Measurements from ENCODE around the gene CDC5L. TPM values are rescaled to one million over a fixed set of nuclear protein-coding genes. Genes with fewer than 3 reads are reported as not detected.

CDC5L gene
- total RNA-seq, 1 donor from 2014 or later = 26.5 TPM

GRCh38 chr6:44388135-44388487, 605 bp downstream of the CDC5L start:
- DNase-seq = no peak
- Mint-ChIP-seq H3K27ac (peak overlapping the region; percentile 98), H3K9me3 (no peaks in the 10 kb centered on the region), H3K36me3 (ENCODE audit: low read depth) (peaks cover 34% of the 10 kb centered on the region), H3K4me3 (peak overlapping the region; percentile 98), H3K27me3 (peaks cover 14% of the 10 kb centered on the region), H3K4me1 (peaks cover 32% of the 10 kb centered on the region)
- intact Hi-C loops (cut with micrococcal nuclease) = no loop called here

GRCh38 chr6:44388887-44389286, 1.4 kb downstream of the CDC5L start:
- intact Hi-C loops (cut with micrococcal nuclease) = no loop called here
- Mint-ChIP-seq H3K4me3 (peak overlapping the region; percentile 98), H3K27ac (peak overlapping the region; percentile 56), H3K27me3 (peaks cover 8% of the 10 kb centered on the region), H3K9me3 (no peaks in the 10 kb centered on the region), H3K4me1 (peaks cover 32% of the 10 kb centered on the region), H3K36me3 (ENCODE audit: low read depth) (peaks cover 40% of the 10 kb centered on the region)
- no peak for DNase-seq

- DNase-seq = no peak
Observed at GRCh38 chr6:44390158-44390683, 2.7 kb downstream of the CDC5L start.

GRCh38 chr6:44395501-44395900, 8.0 kb downstream of the CDC5L start:
- DNase-seq = no peak
- no peaks in the 10 kb centered on the region for H3K27me3 Mint-ChIP-seq
- peaks cover 78% of the 10 kb centered on the region for H3K36me3 Mint-ChIP-seq (ENCODE audit: low read depth)
- H3K27ac Mint-ChIP-seq = no peak overlapping the region
- intact Hi-C loops (cut with micrococcal nuclease) = no loop called here
- no peaks in the 10 kb centered on the region for H3K9me3 Mint-ChIP-seq
- no peak overlapping the region for H3K4me3 Mint-ChIP-seq
- peaks cover 16% of the 10 kb centered on the region for H3K4me1 Mint-ChIP-seq

More at GRCh38 chr6:44390158-44390683, 2.7 kb downstream of the CDC5L start:
- Mint-ChIP-seq H3K27ac (no peak overlapping the region), H3K4me3 (peak overlapping the region; percentile 98), H3K36me3 (ENCODE audit: low read depth) (peaks cover 51% of the 10 kb centered on the region), H3K4me1 (peaks cover 34% of the 10 kb centered on the region), H3K27me3 (peaks cover 3% of the 10 kb centered on the region), H3K9me3 (no peaks in the 10 kb centered on the region)
- intact Hi-C loops (cut with micrococcal nuclease) = no loop called here

DNA sequence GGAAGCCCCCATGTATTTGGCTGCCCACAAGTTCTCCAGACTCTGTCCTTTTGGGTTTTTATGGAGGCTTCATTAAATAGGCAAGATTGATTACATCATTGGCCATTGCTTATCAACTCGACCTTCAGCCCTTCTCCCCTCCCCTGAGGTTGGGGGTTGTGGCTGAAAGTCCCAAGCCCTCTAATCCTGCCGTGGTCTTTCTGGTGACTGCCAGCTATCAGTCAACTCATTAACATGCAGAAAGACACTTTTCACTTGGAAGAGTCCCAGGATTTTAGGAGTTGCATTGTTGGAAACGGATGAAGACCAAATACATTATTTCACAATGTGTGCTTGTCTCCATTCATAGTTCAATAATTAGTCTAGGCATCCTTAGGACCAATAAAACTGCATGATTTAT, 9.5 kb downstream of the CDC5L start:
- DNase-seq = no peak

GRCh38 chr6:44397424-44398164, 10.1 kb downstream of the CDC5L start:
- no peaks in the 10 kb centered on the region for H3K9me3 Mint-ChIP-seq
- H3K27ac Mint-ChIP-seq = no peak overlapping the region
- H3K36me3 Mint-ChIP-seq (ENCODE audit: low read depth) = peaks cover 75% of the 10 kb centered on the region
- no peak for DNase-seq
- H3K4me3 Mint-ChIP-seq = no peak overlapping the region
- intact Hi-C loops (cut with micrococcal nuclease) = no loop called here
- H3K4me1 Mint-ChIP-seq = peaks cover 20% of the 10 kb centered on the region
- H3K27me3 Mint-ChIP-seq = no peaks in the 10 kb centered on the region

More for the DNA sequence above, 9.5 kb downstream of the CDC5L start:
- Mint-ChIP-seq H3K27me3 (no peaks in the 10 kb centered on the region), H3K36me3 (ENCODE audit: low read depth) (peaks cover 77% of the 10 kb centered on the region), H3K27ac (no peak overlapping the region), H3K9me3 (no peaks in the 10 kb centered on the region), H3K4me1 (peaks cover 20% of the 10 kb centered on the region), H3K4me3 (no peak overlapping the region)
- intact Hi-C loops (cut with micrococcal nuclease) = no loop called here

- peak overlapping the region; percentile 16 for H3K4me3 Mint-ChIP-seq
- no peaks in the 10 kb centered on the region for H3K27me3 Mint-ChIP-seq
Observed at GRCh38 chr6:44399991-44400390, 12.5 kb downstream of the CDC5L start.

DNA sequence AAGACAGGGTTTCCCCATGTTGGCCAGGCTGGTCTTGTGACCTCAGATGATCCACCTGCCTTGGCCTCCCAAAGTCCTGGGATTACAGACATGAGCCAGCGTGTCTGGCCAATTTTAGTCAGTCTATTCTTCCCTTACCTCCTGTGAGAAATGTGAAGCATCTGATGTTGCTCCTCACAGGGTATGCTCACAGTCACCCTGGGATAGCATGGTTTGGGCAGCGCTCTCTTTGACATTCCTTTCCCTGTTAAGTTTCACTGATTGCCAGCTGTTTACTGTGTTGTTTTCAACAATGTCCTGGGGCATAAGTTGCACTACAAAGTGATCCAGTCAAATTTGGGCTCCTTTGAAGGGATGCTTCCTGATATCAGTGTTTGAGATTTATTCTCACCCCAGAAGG, 13.1 kb downstream of the CDC5L start:
- H3K27ac Mint-ChIP-seq = peak overlapping the region; percentile 10
- H3K4me1 Mint-ChIP-seq = peaks cover 18% of the 10 kb centered on the region
- H3K9me3 Mint-ChIP-seq = no peaks in the 10 kb centered on the region
- H3K4me3 Mint-ChIP-seq = no peak overlapping the region
- peaks cover 69% of the 10 kb centered on the region for H3K36me3 Mint-ChIP-seq (ENCODE audit: low read depth)
- H3K27me3 Mint-ChIP-seq = no peaks in the 10 kb centered on the region
- intact Hi-C loops (cut with micrococcal nuclease) = loop anchor here (1.0 kb wide), 1 partner anchor 13 kb away; the partner anchor contains the start of gene CDC5L
- DNase-seq = no peak

More at GRCh38 chr6:44399991-44400390, 12.5 kb downstream of the CDC5L start:
- intact Hi-C loops (cut with micrococcal nuclease) = loop anchor here (1.0 kb wide), 1 partner anchor 13 kb away; the partner anchor contains the start of gene CDC5L
- Mint-ChIP-seq H3K9me3 (no peaks in the 10 kb centered on the region), H3K4me1 (peaks cover 20% of the 10 kb centered on the region), H3K36me3 (ENCODE audit: low read depth) (peaks cover 70% of the 10 kb centered on the region), H3K27ac (peak overlapping the region; percentile 65)
- DNase-seq = no peak

GRCh38 chr6:44401138-44401537, 13.6 kb downstream of the CDC5L start:
- no peaks in the 10 kb centered on the region for H3K9me3 Mint-ChIP-seq
- no peak for DNase-seq
- intact Hi-C loops (cut with micrococcal nuclease) = no loop called here
- H3K27ac Mint-ChIP-seq = peak overlapping the region; percentile 24
- H3K27me3 Mint-ChIP-seq = no peaks in the 10 kb centered on the region
- peaks cover 18% of the 10 kb centered on the region for H3K4me1 Mint-ChIP-seq
- peaks cover 69% of the 10 kb centered on the region for H3K36me3 Mint-ChIP-seq (ENCODE audit: low read depth)
- no peak overlapping the region for H3K4me3 Mint-ChIP-seq

GRCh38 chr6:44404022-44404714, 16.7 kb downstream of the CDC5L start:
- intact Hi-C loops (cut with micrococcal nuclease) = no loop called here
- Mint-ChIP-seq H3K27me3 (no peaks in the 10 kb centered on the region), H3K9me3 (no peaks in the 10 kb centered on the region), H3K4me3 (no peak overlapping the region), H3K36me3 (ENCODE audit: low read depth) (peaks cover 76% of the 10 kb centered on the region), H3K4me1 (peaks cover 27% of the 10 kb centered on the region), H3K27ac (no peak overlapping the region)
- no peak for DNase-seq

- no peak overlapping the region for H3K4me3 Mint-ChIP-seq
- no peak overlapping the region for H3K27ac Mint-ChIP-seq
- H3K27me3 Mint-ChIP-seq = no peaks in the 10 kb centered on the region
- DNase-seq = no peak
- no peaks in the 10 kb centered on the region for H3K9me3 Mint-ChIP-seq
- peaks cover 77% of the 10 kb centered on the region for H3K36me3 Mint-ChIP-seq (ENCODE audit: low read depth)
- intact Hi-C loops (cut with micrococcal nuclease) = no loop called here
- H3K4me1 Mint-ChIP-seq = peaks cover 23% of the 10 kb centered on the region
Observed at GRCh38 chr6:44404715-44405099, 17.2 kb downstream of the CDC5L start.

- H3K9me3 Mint-ChIP-seq = peaks cover 4% of the 10 kb centered on the region
- peak overlapping the region; percentile 84 for H3K27ac Mint-ChIP-seq
- no peak overlapping the region for H3K4me3 Mint-ChIP-seq
- H3K36me3 Mint-ChIP-seq (ENCODE audit: low read depth) = peaks cover 77% of the 10 kb centered on the region
- no peak for DNase-seq
- peaks cover 19% of the 10 kb centered on the region for H3K4me1 Mint-ChIP-seq
- intact Hi-C loops (cut with micrococcal nuclease) = no loop called here
- no peaks in the 10 kb centered on the region for H3K27me3 Mint-ChIP-seq
Observed at GRCh38 chr6:44407951-44408670, 20.6 kb downstream of the CDC5L start.

DNA sequence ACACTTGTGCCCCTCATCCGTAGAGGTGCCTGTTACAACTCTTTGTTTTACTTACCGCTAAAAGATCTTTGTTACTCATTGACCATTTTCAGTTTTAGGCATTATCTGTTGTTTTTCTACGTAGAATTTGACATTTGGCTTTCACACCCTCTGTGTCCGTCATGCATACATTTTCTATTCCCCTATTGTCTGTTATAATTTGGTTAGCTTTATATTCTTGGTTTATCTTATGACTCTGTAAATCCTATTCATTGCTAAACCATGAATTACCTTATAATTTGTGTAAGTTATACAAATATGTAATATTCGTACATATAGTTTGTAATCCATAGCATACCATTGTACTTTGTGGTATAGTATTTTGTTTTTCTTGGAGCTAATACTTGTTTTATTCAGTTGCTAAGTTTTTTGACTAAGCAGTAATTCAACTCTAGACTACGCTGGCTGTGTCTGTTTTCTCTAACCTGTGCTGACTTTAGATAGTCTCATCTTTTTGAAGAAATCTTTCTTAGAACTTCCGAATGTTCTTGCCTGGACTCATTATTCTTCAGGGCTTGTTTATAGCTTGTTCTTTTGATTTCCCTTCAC, 21.8 kb downstream of the CDC5L start:
- peaks cover 4% of the 10 kb centered on the region for H3K9me3 Mint-ChIP-seq
- DNase-seq = no peak
- no peak overlapping the region for H3K27ac Mint-ChIP-seq
- intact Hi-C loops (cut with micrococcal nuclease) = no loop called here
- H3K27me3 Mint-ChIP-seq = no peaks in the 10 kb centered on the region
- H3K36me3 Mint-ChIP-seq (ENCODE audit: low read depth) = peaks cover 80% of the 10 kb centered on the region
- H3K4me1 Mint-ChIP-seq = peaks cover 17% of the 10 kb centered on the region
- no peak overlapping the region for H3K4me3 Mint-ChIP-seq
